GM11168 (cell line): ENCODE results near the gene TLCD3B.

Experiments used
- in situ Hi-C: fragments of 300-500 bp; cut with MboI; formaldehyde crosslinking; loops from one replicate; pipeline ENCODE4 v1.12.0; 2022; ENCODE audit warnings: low sequenced_read_pairs; ENCODE audit not compliant: unreplicated experiment

Gene TLCD3B

GRCh38 chr16:29992344-29992967, 38.6 kb downstream of the TLCD3B start:
- in situ Hi-C loops = no loop called here

GRCh38 chr16:29991571-29991904, 39.5 kb downstream of the TLCD3B start:
- in situ Hi-C loops = no loop called here

DNA sequence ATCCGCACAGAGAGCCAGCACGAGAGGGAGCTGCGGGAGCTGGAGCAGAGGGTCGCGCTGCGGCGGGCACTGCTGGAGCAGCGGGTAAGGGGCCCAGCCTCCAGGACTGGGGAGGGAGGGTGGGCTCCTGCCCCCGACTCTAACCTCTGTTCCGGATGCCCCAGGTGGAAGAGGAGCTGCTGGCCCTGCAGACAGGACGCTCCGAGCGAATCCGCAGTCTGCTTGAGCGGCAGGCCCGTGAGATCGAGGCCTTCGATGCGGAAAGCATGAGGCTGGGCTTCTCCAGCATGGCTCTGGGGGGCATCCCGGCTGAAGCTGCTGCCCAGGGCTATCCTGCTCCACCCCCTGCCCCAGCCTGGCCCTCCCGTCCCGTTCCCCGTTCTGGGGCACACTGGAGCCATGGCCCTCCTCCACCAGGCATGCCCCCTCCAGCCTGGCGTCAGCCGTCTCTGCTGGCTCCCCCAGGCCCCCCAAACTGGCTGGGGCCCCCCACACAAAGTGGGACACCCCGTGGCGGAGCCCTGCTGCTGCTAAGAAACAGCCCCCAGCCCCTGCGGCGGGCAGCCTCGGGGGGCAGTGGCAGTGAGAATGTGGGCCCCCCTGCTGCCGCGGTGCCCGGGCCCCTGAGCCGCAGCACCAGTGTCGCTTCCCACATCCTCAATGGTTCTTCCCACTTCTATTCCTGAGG, 40.0 kb downstream of the TLCD3B start:
- in situ Hi-C loops = no loop called here

DNA sequence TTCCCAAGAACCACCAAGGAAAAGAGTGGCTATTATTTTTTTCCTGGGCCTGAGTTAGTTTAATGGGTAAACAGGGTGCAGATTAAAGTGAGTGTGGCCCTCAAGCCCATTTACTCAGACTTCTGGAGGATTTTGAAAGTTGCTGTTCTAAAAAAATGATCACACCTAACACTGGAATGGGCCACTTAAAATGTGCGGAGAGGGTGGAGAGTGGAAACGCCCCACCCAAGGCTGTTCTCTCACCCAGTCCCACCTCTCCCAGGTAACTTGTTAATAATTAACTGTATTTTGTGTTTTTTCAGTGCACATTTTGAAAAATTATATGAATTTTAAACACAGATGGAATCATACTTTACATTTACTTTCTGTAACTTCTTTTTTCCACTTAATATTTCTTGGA, 41.0 kb downstream of the TLCD3B start:
- in situ Hi-C loops = no loop called here

GRCh38 chr16:29989111-29989858, 41.8 kb downstream of the TLCD3B start:
- in situ Hi-C loops = no loop called here

DNA sequence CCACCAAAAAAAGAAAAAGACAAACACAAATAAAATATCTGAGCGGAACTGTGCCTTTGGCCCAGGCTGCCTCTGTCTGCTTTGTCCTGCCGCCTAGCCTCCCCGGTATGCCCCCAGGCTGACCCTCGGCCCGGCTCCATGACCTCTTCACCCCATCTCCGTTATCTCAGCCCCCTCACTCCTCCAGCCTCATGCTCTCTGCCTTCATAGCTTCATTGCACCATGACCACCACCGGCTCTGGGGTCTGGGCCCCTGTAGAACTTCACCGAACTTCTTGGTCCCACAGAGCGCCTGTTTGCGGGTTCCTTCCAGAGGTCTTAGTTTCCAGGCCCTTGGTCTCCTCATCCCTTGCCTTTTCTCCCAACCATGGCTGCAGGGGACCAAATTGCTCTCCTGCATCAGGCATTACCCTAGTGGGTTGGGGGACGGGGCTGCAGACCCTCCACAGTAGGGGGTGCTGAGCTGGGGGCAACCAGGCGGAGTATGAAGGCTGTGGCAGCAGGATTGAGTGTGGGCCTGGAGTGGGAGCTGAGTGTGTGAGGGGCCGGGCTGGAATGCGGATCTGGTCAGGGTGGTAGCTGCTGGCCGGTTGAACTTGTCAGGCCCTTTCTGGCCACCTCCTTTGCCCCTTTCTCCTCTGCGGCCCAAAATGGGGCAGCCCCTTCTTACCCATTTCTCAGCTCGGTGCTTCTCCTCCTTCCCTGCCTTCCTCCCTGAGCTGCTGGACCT, 42.6 kb downstream of the TLCD3B start:
- in situ Hi-C loops = no loop called here

- in situ Hi-C loops = no loop called here
Observed at GRCh38 chr16:29987371-29988085, 43.5 kb downstream of the TLCD3B start.

GRCh38 chr16:29986931-29987330, 44.1 kb downstream of the TLCD3B start:
- in situ Hi-C loops = no loop called here

GRCh38 chr16:29986231-29986630, 44.8 kb downstream of the TLCD3B start:
- in situ Hi-C loops = no loop called here

DNA sequence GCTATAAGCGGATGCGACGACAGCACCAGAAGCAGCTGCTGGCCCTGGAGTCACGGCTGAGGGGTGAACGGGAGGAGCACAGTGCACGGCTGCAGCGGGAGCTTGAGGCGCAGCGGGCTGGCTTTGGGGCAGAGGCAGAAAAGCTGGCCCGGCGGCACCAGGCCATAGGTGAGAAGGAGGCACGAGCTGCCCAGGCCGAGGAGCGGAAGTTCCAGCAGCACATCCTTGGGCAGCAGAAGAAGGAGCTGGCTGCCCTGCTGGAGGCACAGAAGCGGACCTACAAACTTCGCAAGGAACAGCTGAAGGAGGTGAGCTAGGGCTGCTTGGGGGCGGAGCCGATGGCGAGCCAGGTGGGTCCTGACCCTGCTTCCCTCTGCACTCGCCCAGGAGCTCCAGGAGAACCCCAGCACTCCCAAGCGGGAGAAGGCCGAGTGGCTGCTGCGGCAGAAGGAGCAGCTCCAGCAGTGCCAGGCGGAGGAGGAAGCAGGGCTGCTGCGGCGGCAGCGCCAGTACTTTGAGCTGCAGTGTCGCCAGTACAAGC, 45.7 kb downstream of the TLCD3B start:
- in situ Hi-C loops = no loop called here

GRCh38 chr16:29984764-29985147, 46.3 kb downstream of the TLCD3B start:
- in situ Hi-C loops = no loop called here

GRCh38 chr16:29984137-29984763, 46.8 kb downstream of the TLCD3B start:
- in situ Hi-C loops = no loop called here

DNA sequence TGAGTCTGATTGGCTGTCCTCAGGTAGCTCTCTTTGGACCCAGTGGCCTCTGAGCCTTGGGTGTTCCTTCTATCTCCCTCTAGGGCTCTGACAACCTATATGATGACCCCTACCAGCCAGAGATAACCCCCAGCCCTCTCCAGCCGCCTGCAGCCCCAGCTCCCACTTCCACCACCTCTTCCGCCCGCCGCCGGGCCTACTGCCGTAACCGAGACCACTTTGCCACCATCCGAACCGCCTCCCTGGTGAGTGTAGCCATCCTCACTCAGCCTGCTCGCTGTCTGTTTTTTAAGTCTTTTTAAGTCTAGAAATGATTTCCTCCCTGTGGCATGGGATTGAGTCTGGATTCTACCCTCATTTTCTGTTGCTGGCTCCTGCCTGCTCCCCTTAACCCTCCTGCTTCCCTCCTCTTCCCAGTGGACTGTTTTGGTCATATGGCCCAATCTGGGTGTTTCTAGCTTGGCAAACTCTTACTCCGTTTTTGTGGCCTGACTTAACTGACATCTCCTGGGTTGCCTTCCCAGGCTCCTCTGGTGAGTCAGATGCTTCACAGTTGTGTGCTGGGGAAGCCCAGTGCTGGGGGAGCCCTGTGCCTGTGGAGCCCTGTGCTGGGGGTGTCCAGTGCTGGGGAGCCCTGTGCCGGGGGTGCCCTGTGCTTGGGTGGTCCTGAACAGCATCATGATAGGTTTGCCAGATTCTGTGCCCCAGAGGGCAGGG, 47.5 kb downstream of the TLCD3B start:
- in situ Hi-C loops = no loop called here

GRCh38 chr16:29982560-29983419, 48.3 kb downstream of the TLCD3B start:
- in situ Hi-C loops = no loop called here

DNA sequence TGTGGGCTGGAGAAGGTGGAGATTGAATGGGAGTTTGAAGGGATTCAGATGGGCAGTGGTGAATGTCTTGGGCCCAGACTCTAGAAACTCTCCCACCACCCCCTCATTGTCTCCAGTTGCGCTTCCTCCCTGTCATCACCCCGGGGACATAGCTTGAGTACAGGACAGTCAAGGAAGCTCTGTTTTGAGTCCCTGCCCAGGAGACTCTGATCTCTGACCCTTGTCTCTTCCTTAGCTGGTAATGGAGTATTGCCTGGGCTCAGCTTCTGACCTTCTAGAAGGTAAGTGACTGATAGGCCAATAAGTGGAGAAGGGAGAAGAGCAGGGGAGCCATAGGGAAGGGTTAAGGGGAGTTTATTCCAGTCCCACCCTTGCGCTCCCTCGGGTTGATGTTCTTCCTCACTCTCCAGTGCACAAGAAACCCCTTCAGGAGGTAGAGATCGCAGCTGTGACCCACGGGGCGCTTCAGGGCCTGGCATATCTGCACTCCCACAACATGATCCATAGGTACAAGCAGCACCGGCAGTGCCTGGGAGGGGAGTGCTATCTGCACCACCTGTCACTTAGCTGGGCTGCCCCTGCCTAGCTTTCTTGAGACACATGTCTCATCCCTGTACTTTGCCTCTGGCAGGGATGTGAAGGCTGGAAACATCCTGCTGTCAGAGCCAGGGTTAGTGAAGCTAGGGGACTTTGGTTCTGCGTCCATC, 52.4 kb downstream of the TLCD3B start:
- in situ Hi-C loops = no loop called here

- in situ Hi-C loops = no loop called here
Observed at GRCh38 chr16:29978081-29978480, 53.0 kb downstream of the TLCD3B start.

DNA sequence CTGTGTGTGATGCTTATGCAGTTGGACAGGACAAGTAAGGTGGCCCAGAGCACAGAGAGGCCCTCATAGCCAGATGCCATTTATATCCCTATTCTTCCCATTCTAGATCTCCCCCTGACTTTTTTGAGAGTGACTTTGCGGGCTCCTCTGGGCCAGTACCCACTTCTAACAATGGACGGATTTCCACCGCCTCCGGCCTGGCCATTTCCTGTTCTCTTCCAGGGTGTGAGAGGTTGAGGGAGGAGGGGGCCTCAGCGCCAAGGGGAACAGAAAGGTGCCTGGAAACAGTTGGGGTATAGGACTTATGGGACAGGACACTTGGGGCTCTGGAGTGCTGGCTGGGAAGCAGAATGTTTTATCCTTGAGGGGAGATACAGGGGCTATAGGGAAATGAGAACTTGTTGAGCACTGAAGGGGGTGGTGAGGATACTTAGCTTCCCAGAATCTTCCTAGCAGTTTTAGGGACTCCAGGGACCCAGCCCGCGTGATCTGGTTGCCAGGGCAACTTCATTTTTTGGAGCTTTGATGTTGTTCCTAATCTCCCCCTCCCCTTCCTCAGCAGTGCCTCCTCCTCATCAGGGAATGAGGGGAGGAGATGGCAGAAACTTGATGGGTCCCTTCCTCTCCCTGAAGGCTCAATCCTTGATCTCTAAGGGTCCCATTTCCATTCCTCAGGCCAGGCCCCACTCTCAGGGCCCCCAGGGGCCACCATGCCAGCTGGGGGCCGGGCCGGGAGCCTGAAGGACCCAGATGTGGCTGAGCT, 53.8 kb downstream of the TLCD3B start:
- in situ Hi-C loops = no loop called here
